SK-N-SH (cell line): ENCODE results near the gene SUCLA2.

ENCODE experiments used
- EP300 ChIP-seq, 2 experiments: IDR thresholded peaks; 2 replicates each; pipeline versions ENCODE4 v1.4.0 to v1.6.1; 2012; ENCODE audit warnings: borderline replicate concordance in 1 of 2, low read depth in 1 of 2, low read length in 1 of 2
- EZH2phosphoT487 ChIP-seq: fragments of 200-600 bp; sonication (generic); IDR thresholded peaks from 2 replicates; pipeline ENCODE4 v1.6.1; 2017; ENCODE audit warnings: low read depth, mixed run types, mild to moderate bottlenecking, antibody characterized with exemption, moderate library complexity, borderline replicate concordance
- GABPA ChIP-seq: IDR thresholded peaks from 2 replicates; pipeline ENCODE4 v1.4.0; 2012; ENCODE audit warnings: low read depth, mild to moderate bottlenecking
- TAF1 ChIP-seq: IDR thresholded peaks from 2 replicates; pipeline ENCODE4 v1.6.1; 2012; ENCODE audit warnings: low read depth, mild to moderate bottlenecking, low read length, moderate library complexity, borderline replicate concordance
- TCF12 ChIP-seq: IDR thresholded peaks from 2 replicates; pipeline ENCODE4 v1.4.0; 2012
- TF ChIP-seq, protein P1 (sequence below): fragments of 200-600 bp; sonication (generic); IDR thresholded peaks from 2 replicates; pipeline ENCODE4 v1.6.1; 2017; ENCODE audit warnings: antibody characterized with exemption, mild to moderate bottlenecking, moderate library complexity
- TF ChIP-seq, protein P2 (sequence below): IDR thresholded peaks from 2 replicates; pipeline ENCODE4 v1.6.1; 2012; ENCODE audit warnings: mild to moderate bottlenecking, low read depth, low read length, moderate library complexity

DNA sequence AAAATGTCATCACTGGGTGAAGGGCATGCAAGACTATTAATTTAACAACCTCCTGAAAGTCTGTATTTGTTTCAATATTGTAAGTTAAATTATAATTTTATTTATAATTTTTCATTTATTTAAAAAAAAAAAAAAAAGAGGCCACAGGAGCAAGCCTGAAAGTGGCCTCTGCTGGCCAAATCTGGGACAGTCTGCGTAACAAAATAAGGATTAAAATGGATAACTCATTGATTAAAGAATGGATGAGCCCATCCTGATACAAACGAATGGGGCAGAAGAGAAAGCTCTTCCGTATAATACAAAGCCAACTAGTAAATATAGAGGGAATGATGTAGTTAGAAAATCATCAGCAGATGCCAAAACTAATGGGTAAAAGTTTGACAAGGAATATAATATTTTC lies 36.2 kb downstream of the SUCLA2 start:
- TF ChIP-seq TAF1 (no peak), EZH2phosphoT487 (no peak), EP300 (IDR thresholded peaks at IDR 0.05; ENCODE audit: borderline replicate concordance in 1 of 2, low read depth in 1 of 2, low read length in 1 of 2) (no peak), GABPA (no peak), TCF12 (no peak)
- TF ChIP-seq, protein P1, sequence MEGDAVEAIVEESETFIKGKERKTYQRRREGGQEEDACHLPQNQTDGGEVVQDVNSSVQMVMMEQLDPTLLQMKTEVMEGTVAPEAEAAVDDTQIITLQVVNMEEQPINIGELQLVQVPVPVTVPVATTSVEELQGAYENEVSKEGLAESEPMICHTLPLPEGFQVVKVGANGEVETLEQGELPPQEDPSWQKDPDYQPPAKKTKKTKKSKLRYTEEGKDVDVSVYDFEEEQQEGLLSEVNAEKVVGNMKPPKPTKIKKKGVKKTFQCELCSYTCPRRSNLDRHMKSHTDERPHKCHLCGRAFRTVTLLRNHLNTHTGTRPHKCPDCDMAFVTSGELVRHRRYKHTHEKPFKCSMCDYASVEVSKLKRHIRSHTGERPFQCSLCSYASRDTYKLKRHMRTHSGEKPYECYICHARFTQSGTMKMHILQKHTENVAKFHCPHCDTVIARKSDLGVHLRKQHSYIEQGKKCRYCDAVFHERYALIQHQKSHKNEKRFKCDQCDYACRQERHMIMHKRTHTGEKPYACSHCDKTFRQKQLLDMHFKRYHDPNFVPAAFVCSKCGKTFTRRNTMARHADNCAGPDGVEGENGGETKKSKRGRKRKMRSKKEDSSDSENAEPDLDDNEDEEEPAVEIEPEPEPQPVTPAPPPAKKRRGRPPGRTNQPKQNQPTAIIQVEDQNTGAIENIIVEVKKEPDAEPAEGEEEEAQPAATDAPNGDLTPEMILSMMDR, result peak; percentile 24; the same call in 1 of the 2 replicates
- TF ChIP-seq, protein P2, sequence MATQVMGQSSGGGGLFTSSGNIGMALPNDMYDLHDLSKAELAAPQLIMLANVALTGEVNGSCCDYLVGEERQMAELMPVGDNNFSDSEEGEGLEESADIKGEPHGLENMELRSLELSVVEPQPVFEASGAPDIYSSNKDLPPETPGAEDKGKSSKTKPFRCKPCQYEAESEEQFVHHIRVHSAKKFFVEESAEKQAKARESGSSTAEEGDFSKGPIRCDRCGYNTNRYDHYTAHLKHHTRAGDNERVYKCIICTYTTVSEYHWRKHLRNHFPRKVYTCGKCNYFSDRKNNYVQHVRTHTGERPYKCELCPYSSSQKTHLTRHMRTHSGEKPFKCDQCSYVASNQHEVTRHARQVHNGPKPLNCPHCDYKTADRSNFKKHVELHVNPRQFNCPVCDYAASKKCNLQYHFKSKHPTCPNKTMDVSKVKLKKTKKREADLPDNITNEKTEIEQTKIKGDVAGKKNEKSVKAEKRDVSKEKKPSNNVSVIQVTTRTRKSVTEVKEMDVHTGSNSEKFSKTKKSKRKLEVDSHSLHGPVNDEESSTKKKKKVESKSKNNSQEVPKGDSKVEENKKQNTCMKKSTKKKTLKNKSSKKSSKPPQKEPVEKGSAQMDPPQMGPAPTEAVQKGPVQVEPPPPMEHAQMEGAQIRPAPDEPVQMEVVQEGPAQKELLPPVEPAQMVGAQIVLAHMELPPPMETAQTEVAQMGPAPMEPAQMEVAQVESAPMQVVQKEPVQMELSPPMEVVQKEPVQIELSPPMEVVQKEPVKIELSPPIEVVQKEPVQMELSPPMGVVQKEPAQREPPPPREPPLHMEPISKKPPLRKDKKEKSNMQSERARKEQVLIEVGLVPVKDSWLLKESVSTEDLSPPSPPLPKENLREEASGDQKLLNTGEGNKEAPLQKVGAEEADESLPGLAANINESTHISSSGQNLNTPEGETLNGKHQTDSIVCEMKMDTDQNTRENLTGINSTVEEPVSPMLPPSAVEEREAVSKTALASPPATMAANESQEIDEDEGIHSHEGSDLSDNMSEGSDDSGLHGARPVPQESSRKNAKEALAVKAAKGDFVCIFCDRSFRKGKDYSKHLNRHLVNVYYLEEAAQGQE, result no peak
